ENCODE results near the gene PLCB4. TPM values are rescaled to one million over a fixed set of nuclear protein-coding genes. Genes with fewer than 3 reads are reported as not detected.
A peak's percentile ranks its signal among the peaks of the same experiment; 100 is the strongest.

Gene PLCB4
- total and polyA plus RNA-seq, 2 donors: 4.8 to 7.6 TPM

- WGBS: 4% methylated on average over 28 of the region's 28 CpGs
- no peak overlapping the region for H3K27ac ChIP-seq (ENCODE audit: low read depth in 1 of 2, low read length in 1 of 2)
- no peaks in the 10 kb centered on the region for H3K36me3 ChIP-seq (ENCODE audit: control insufficient read depth in 2 of 2, insufficient read depth in 2 of 2, low read length in 1 of 2)
- peaks cover 0 to 4% of the 10 kb centered on the region in 2 donors for H3K4me1 ChIP-seq (ENCODE audit: control insufficient read depth in 2 of 2, insufficient read depth in 2 of 2, low read length in 2 of 2)
- H3K9me3 ChIP-seq (ENCODE audit: control insufficient read depth in 2 of 2, insufficient read depth in 1 of 2, low read length in 1 of 2): no peaks in the 10 kb centered on the region
- H3K27me3 ChIP-seq (ENCODE audit: control insufficient read depth in 2 of 2, insufficient read depth in 1 of 2, low read length in 1 of 2): peaks cover 43 to 77% of the 10 kb centered on the region in 2 donors
- peak overlapping the region in 1 of 2 donors; percentile 4 for H3K4me3 ChIP-seq (ENCODE audit: low read length in 2 of 2)
- no peak for DNase-seq (ENCODE audit: low read depth in 6 of 9, low spot score in 9 of 9)
Observed at GRCh38 chr20:9516234-9516871, 447.5 kb downstream of the PLCB4 start.

GRCh38 chr20:9517297-9518162 is 448.6 kb downstream of the PLCB4 start:
- H3K27me3 ChIP-seq (ENCODE audit: control insufficient read depth in 2 of 2, insufficient read depth in 1 of 2, low read length in 1 of 2): peaks cover 41 to 69% of the 10 kb centered on the region in 2 donors
- WGBS: 39% methylated on average over 8 of the region's 8 CpGs
- no peak overlapping the region for H3K4me3 ChIP-seq (ENCODE audit: low read length in 2 of 2)
- H3K36me3 ChIP-seq (ENCODE audit: control insufficient read depth in 2 of 2, insufficient read depth in 2 of 2, low read length in 1 of 2): no peaks in the 10 kb centered on the region
- H3K4me1 ChIP-seq (ENCODE audit: control insufficient read depth in 2 of 2, insufficient read depth in 2 of 2, low read length in 2 of 2): peaks cover 0 to 4% of the 10 kb centered on the region in 2 donors
- H3K9me3 ChIP-seq (ENCODE audit: control insufficient read depth in 2 of 2, insufficient read depth in 1 of 2, low read length in 1 of 2): no peaks in the 10 kb centered on the region
- DNase-seq (ENCODE audit: low read depth in 6 of 9, low spot score in 9 of 9): no peak
- H3K27ac ChIP-seq (ENCODE audit: low read depth in 1 of 2, low read length in 1 of 2): no peak overlapping the region

- no peak overlapping the region for H3K27ac ChIP-seq (ENCODE audit: low read depth in 1 of 2, low read length in 1 of 2)
- no peak for DNase-seq (ENCODE audit: low read depth in 6 of 9, low spot score in 9 of 9)
- peaks cover 0 to 4% of the 10 kb centered on the region in 2 donors for H3K4me1 ChIP-seq (ENCODE audit: control insufficient read depth in 2 of 2, insufficient read depth in 2 of 2, low read length in 2 of 2)
- 25% methylated on average over 8 of the region's 8 CpGs for WGBS
- peaks cover 41 to 66% of the 10 kb centered on the region in 2 donors for H3K27me3 ChIP-seq (ENCODE audit: control insufficient read depth in 2 of 2, insufficient read depth in 1 of 2, low read length in 1 of 2)
- no peaks in the 10 kb centered on the region for H3K36me3 ChIP-seq (ENCODE audit: control insufficient read depth in 2 of 2, insufficient read depth in 2 of 2, low read length in 1 of 2)
- H3K9me3 ChIP-seq (ENCODE audit: control insufficient read depth in 2 of 2, insufficient read depth in 1 of 2, low read length in 1 of 2): no peaks in the 10 kb centered on the region
- H3K4me3 ChIP-seq (ENCODE audit: low read length in 2 of 2): no peak overlapping the region
Observed at GRCh38 chr20:9518576-9519175, 449.8 kb downstream of the PLCB4 start.

- 72% methylated on average over 4 of the region's 4 CpGs for WGBS
Observed at GRCh38 chr20:9520086-9520485, 451.2 kb downstream of the PLCB4 start.

GRCh38 chr20:9523636-9524035 is 454.7 kb downstream of the PLCB4 start:
- 78% methylated on average over 3 of the region's 3 CpGs for WGBS
- H3K27me3 ChIP-seq (ENCODE audit: control insufficient read depth in 2 of 2, insufficient read depth in 1 of 2, low read length in 1 of 2): peaks cover 0 to 19% of the 10 kb centered on the region in 2 donors
- H3K4me1 ChIP-seq (ENCODE audit: control insufficient read depth in 2 of 2, insufficient read depth in 2 of 2, low read length in 2 of 2): no peaks in the 10 kb centered on the region
- H3K9me3 ChIP-seq (ENCODE audit: control insufficient read depth in 2 of 2, insufficient read depth in 1 of 2, low read length in 1 of 2): no peaks in the 10 kb centered on the region
- H3K27ac ChIP-seq (ENCODE audit: low read depth in 1 of 2, low read length in 1 of 2): no peak overlapping the region
- H3K4me3 ChIP-seq (ENCODE audit: low read length in 2 of 2): no peak overlapping the region
- H3K36me3 ChIP-seq (ENCODE audit: control insufficient read depth in 2 of 2, insufficient read depth in 2 of 2, low read length in 1 of 2): no peaks in the 10 kb centered on the region
- no peak for DNase-seq (ENCODE audit: low read depth in 6 of 9, low spot score in 9 of 9)

More at GRCh38 chr20:9520086-9520485, 451.2 kb downstream of the PLCB4 start:
- Histone ChIP-seq H3K4me3 (ENCODE audit: low read length in 2 of 2) (no peak overlapping the region), H3K36me3 (ENCODE audit: control insufficient read depth in 2 of 2, insufficient read depth in 2 of 2, low read length in 1 of 2) (no peaks in the 10 kb centered on the region), H3K4me1 (ENCODE audit: control insufficient read depth in 2 of 2, insufficient read depth in 2 of 2, low read length in 2 of 2) (peaks cover 0 to 4% of the 10 kb centered on the region in 2 donors), H3K27ac (ENCODE audit: low read depth in 1 of 2, low read length in 1 of 2) (no peak overlapping the region), H3K9me3 (ENCODE audit: control insufficient read depth in 2 of 2, insufficient read depth in 1 of 2, low read length in 1 of 2) (no peaks in the 10 kb centered on the region), H3K27me3 (ENCODE audit: control insufficient read depth in 2 of 2, insufficient read depth in 1 of 2, low read length in 1 of 2) (peaks cover 29 to 52% of the 10 kb centered on the region in 2 donors)
- no peak for DNase-seq (ENCODE audit: low read depth in 6 of 9, low spot score in 9 of 9)
